MM.1S (cell line): Measurements from ENCODE around the gene ZNF862.

Experiments used
- DNase-seq: peaks from one replicate; pipeline ENCODE4 v3.0.0-alpha.2; 2015
- H2AFZ ChIP-seq: fragments of 300-600 bp; sonication (generic); 2 replicates; pipeline ENCODE4 v1.6.0; 2016; ENCODE audit warnings: antibody characterized with exemption, low read length
- H3F3A ChIP-seq: fragments of 300-600 bp; sonication (generic); 2 replicates; pipeline ENCODE4 v1.6.1; 2016; ENCODE audit warnings: mild to moderate bottlenecking, antibody characterized with exemption, low read length, moderate library complexity, mixed read lengths; ENCODE audit not compliant: insufficient read depth
- H3K27ac ChIP-seq: fragments of 300-600 bp; sonication (generic); 2 replicates; pipeline ENCODE4 v1.5.1; 2016; ENCODE audit warnings: mild to moderate bottlenecking, low read length
- H3K27me3 ChIP-seq: fragments of 300-600 bp; sonication (generic); replicated peaks from 2 replicates; pipeline ENCODE4 v1.6.0; 2016; ENCODE audit warnings: low read length; ENCODE audit not compliant: insufficient read depth
- H3K36me3 ChIP-seq: fragments of 300-600 bp; sonication (generic); replicated peaks from 2 replicates; pipeline ENCODE4 v1.6.1; 2016; ENCODE audit warnings: mild to moderate bottlenecking, low read length, mixed read lengths; ENCODE audit not compliant: insufficient read depth
- H3K4me1 ChIP-seq: fragments of 300-600 bp; sonication (generic); 2 replicates; pipeline ENCODE4 v1.6.1; 2016; ENCODE audit warnings: low read length, mixed read lengths
- H3K4me2 ChIP-seq: fragments of 300-600 bp; sonication (generic); 2 replicates; pipeline ENCODE4 v1.6.0; 2016; ENCODE audit warnings: low read depth, low read length
- H3K4me3 ChIP-seq: fragments of 300-600 bp; sonication (generic); 2 replicates; pipeline ENCODE4 v1.5.1; 2016; ENCODE audit warnings: low read length, mixed read lengths
- H3K79me2 ChIP-seq: fragments of 300-600 bp; sonication (generic); 2 replicates; pipeline ENCODE4 v1.6.1; 2016; ENCODE audit warnings: mixed run types, low read length, mixed read lengths
- H3K9ac ChIP-seq: fragments of 300-600 bp; sonication (generic); 2 replicates; pipeline ENCODE4 v1.6.1; 2016; ENCODE audit warnings: low read length, mixed read lengths
- H3K9me2 ChIP-seq: fragments of 300-600 bp; sonication (generic); replicated peaks from 2 replicates; pipeline ENCODE4 v1.6.1; 2016; ENCODE audit warnings: mild to moderate bottlenecking, low read length, mixed read lengths; ENCODE audit not compliant: insufficient read depth
- H3K9me3 ChIP-seq: fragments of 300-600 bp; sonication (generic); replicated peaks from 2 replicates; pipeline ENCODE4 v1.6.1; 2016; ENCODE audit warnings: mild to moderate bottlenecking, low read length, mixed read lengths; ENCODE audit not compliant: insufficient read depth
- H4K20me1 ChIP-seq: fragments of 300-600 bp; sonication (generic); 2 replicates; pipeline ENCODE4 v1.6.1; 2016; ENCODE audit warnings: mild to moderate bottlenecking, low read length, moderate library complexity, mixed read lengths; ENCODE audit not compliant: insufficient read depth
- CTCF ChIP-seq: fragments of 300-600 bp; sonication (generic); IDR thresholded peaks from 2 replicates; pipeline ENCODE4 v1.5.1; 2016; ENCODE audit warnings: antibody characterized with exemption, low read length, mixed read lengths
- EZH2 ChIP-seq: fragments of 300-600 bp; sonication (generic); optimal IDR thresholded peaks from 2 replicates; pipeline ENCODE3; 2017; ENCODE audit warnings: low read depth, mild to moderate bottlenecking, antibody characterized with exemption, low read length, mixed read lengths
- EZH2phosphoT487 ChIP-seq: fragments of 300-600 bp; sonication (generic); IDR thresholded peaks from 2 replicates; pipeline ENCODE4 v1.6.1; 2018; ENCODE audit warnings: antibody characterized with exemption, low read length

The ZNF862 gene

GRCh38 chr7:149859876-149860275 lies 21.7 kb downstream of the ZNF862 start:
- no peak overlapping the region for H2AFZ ChIP-seq
- TF ChIP-seq EZH2phosphoT487 (no peak), CTCF (no peak), EZH2 (no peak)
- H3K79me2 ChIP-seq: no peaks in the 10 kb centered on the region
- H3K4me3 ChIP-seq: no peak overlapping the region
- no peaks in the 10 kb centered on the region for H3K9me2 ChIP-seq
- H3K9ac ChIP-seq: no peak overlapping the region
- DNase-seq: peak; percentile 35
- no peaks in the 10 kb centered on the region for H3K9me3 ChIP-seq
- no peaks in the 10 kb centered on the region for H4K20me1 ChIP-seq
- H3K36me3 ChIP-seq: no peaks in the 10 kb centered on the region
- H3F3A ChIP-seq: no peaks in the 10 kb centered on the region
- H3K27me3 ChIP-seq: no peaks in the 10 kb centered on the region
- H3K4me2 ChIP-seq: no peak overlapping the region
- no peak overlapping the region for H3K27ac ChIP-seq
- H3K4me1 ChIP-seq: no peaks in the 10 kb centered on the region

GRCh38 chr7:149860821-149861727 lies 22.9 kb downstream of the ZNF862 start:
- H3K27me3 ChIP-seq: no peaks in the 10 kb centered on the region
- H2AFZ ChIP-seq: no peak overlapping the region
- H3K4me2 ChIP-seq: no peak overlapping the region
- TF ChIP-seq EZH2: no peak
- TF ChIP-seq EZH2phosphoT487: no peak
- TF ChIP-seq CTCF: peak; percentile 31
- no peaks in the 10 kb centered on the region for H3F3A ChIP-seq
- no peaks in the 10 kb centered on the region for H3K79me2 ChIP-seq
- H3K9me3 ChIP-seq: no peaks in the 10 kb centered on the region
- H3K9ac ChIP-seq: no peak overlapping the region
- H3K4me1 ChIP-seq: peaks cover 10% of the 10 kb centered on the region
- H3K27ac ChIP-seq: no peak overlapping the region
- H4K20me1 ChIP-seq: no peaks in the 10 kb centered on the region
- H3K9me2 ChIP-seq: no peaks in the 10 kb centered on the region
- no peaks in the 10 kb centered on the region for H3K36me3 ChIP-seq
- no peak overlapping the region for H3K4me3 ChIP-seq
- no peak for DNase-seq

- H3K9ac ChIP-seq: no peak overlapping the region
- DNase-seq: no peak
- H3K4me3 ChIP-seq: no peak overlapping the region
- H3K36me3 ChIP-seq: no peaks in the 10 kb centered on the region
- no peaks in the 10 kb centered on the region for H3K27me3 ChIP-seq
- no peak overlapping the region for H3K4me2 ChIP-seq
- H3K79me2 ChIP-seq: no peaks in the 10 kb centered on the region
- no peak overlapping the region for H2AFZ ChIP-seq
- no peaks in the 10 kb centered on the region for H3K9me3 ChIP-seq
- TF ChIP-seq EZH2 (no peak), CTCF (no peak), EZH2phosphoT487 (no peak)
- peaks cover 10% of the 10 kb centered on the region for H3K4me1 ChIP-seq
- H3F3A ChIP-seq: no peaks in the 10 kb centered on the region
- no peaks in the 10 kb centered on the region for H4K20me1 ChIP-seq
- no peak overlapping the region for H3K27ac ChIP-seq
- H3K9me2 ChIP-seq: no peaks in the 10 kb centered on the region
Measured at GRCh38 chr7:149861728-149862045, 23.5 kb downstream of the ZNF862 start.
